PC-9 (cell line): ENCODE data around the gene PASK.

ENCODE experiments used
- CTCF ChIP-seq: fragments of 200-600 bp; sonication (generic); conservative IDR thresholded peaks from 2 replicates; pipeline ENCODE4 v1.6.1; 2017; ENCODE audit warnings: mixed run types, antibody characterized with exemption, mild to moderate bottlenecking, moderate library complexity
- EZH2 ChIP-seq: fragments of 200-600 bp; sonication (generic); IDR thresholded peaks from 2 replicates; pipeline ENCODE4 v1.8.0; 2017; ENCODE audit warnings: antibody characterized with exemption, low read depth

- TF ChIP-seq EZH2 (no peak), CTCF (no peak)
Measured at GRCh38 chr2:241081190-241081642, 68.1 kb downstream of the PASK start.
